SU-DHL-6 (cell line): ENCODE results near the gene SLC16A11.

Experiments used
- H2AFZ ChIP-seq: fragments of 200-600 bp; sonication (generic); 2 replicates; pipeline ENCODE4 v1.6.1; 2014; ENCODE audit warnings: low read depth, mild to moderate bottlenecking, moderate library complexity, mixed read lengths, antibody characterized with exemption, low read length; ENCODE audit not compliant: severe bottlenecking
- H3F3A ChIP-seq: fragments of 200-600 bp; shearing (Covaris generic); 2 replicates; pipeline ENCODE4 v1.6.0; 2016; ENCODE audit warnings: antibody characterized with exemption, mild to moderate bottlenecking; ENCODE audit not compliant: insufficient read depth
- H3K27ac ChIP-seq: fragments of 200-600 bp; sonication (generic); 2 replicates; pipeline ENCODE4 v1.5.1; 2016; ENCODE audit warnings: low read depth, mild to moderate bottlenecking, low read length, moderate library complexity, mixed read lengths
- H3K27me3 ChIP-seq: fragments of 200-600 bp; sonication (generic), shearing (Covaris generic); 2 replicates; pipeline ENCODE4 v1.6.0; 2014; ENCODE audit warnings: mild to moderate bottlenecking, low read length
- H3K36me3 ChIP-seq: fragments of 200-600 bp; sonication (generic); 2 replicates; pipeline ENCODE4 v1.6.1; 2014; ENCODE audit warnings: mild to moderate bottlenecking, low read length, mixed read lengths
- H3K4me2 ChIP-seq: fragments of 300-600, 200-600 bp; shearing (Covaris generic), sonication (generic); 2 replicates; pipeline ENCODE4 v1.6.0; 2014; ENCODE audit warnings: low read length, low read depth, mild to moderate bottlenecking; ENCODE audit not compliant: poor library complexity, severe bottlenecking
- H3K4me3 ChIP-seq: fragments of 200-600 bp; sonication (generic); 2 replicates; pipeline ENCODE4 v1.5.1; 2014; ENCODE audit warnings: antibody characterized with exemption, low read length, mild to moderate bottlenecking, mixed read lengths; ENCODE audit not compliant: insufficient read depth, poor library complexity, severe bottlenecking
- H3K79me2 ChIP-seq: fragments of 200-600 bp; sonication (generic); 2 replicates; pipeline ENCODE4 v1.6.1; 2014; ENCODE audit warnings: mild to moderate bottlenecking, low read length, moderate library complexity; ENCODE audit not compliant: insufficient read depth
- H3K9ac ChIP-seq: fragments of 200-600 bp; sonication (generic); 2 replicates; pipeline ENCODE4 v1.7.0; 2014; ENCODE audit warnings: mild to moderate bottlenecking, low read length
- H3K9me2 ChIP-seq: fragments of 200-600 bp; sonication (generic); replicated peaks from 2 replicates; pipeline ENCODE4 v1.6.1; 2014; ENCODE audit warnings: low read length; ENCODE audit not compliant: insufficient read depth
- H3K9me3 ChIP-seq: fragments of 200-600 bp; sonication (generic); 2 replicates; pipeline ENCODE4 v1.6.1; 2014; ENCODE audit warnings: low read length, mixed read lengths; ENCODE audit not compliant: insufficient read depth
- H4K20me1 ChIP-seq: fragments of 200-600 bp; sonication (generic); 2 replicates; pipeline ENCODE4 v1.6.1; 2014; ENCODE audit warnings: low read depth, mild to moderate bottlenecking, antibody characterized with exemption, low read length, moderate library complexity, mixed read lengths
- CTCF ChIP-seq: fragments of 200-600 bp; sonication (generic); IDR thresholded peaks from one replicate; pipeline ENCODE4 v1.5.1; 2017; ENCODE audit warnings: antibody characterized with exemption, mild to moderate bottlenecking, low read length, moderate library complexity; ENCODE audit not compliant: insufficient read depth, poor library complexity, severe bottlenecking
- EZH2phosphoT487 ChIP-seq: fragments of 200-600 bp; sonication (generic), shearing (Covaris generic); conservative IDR thresholded peaks from 2 replicates; pipeline ENCODE4 v1.6.1; 2018; ENCODE audit warnings: mild to moderate bottlenecking, antibody characterized with exemption, low read length, moderate library complexity, mixed read lengths

The SLC16A11 gene

GRCh38 chr17:7025245-7025644, 18.6 kb downstream of the SLC16A11 start:
- Histone ChIP-seq H3K4me3 (no peak overlapping the region), H3K79me2 (no peaks in the 10 kb centered on the region), H3K27me3 (no peaks in the 10 kb centered on the region), H4K20me1 (no peaks in the 10 kb centered on the region), H3K9me3 (no peaks in the 10 kb centered on the region), H3K36me3 (no peaks in the 10 kb centered on the region), H3K9me2 (no peaks in the 10 kb centered on the region), H3K27ac (no peak overlapping the region), H3K9ac (no peak overlapping the region), H3K4me2 (no peak overlapping the region), H3F3A (no peaks in the 10 kb centered on the region), H2AFZ (no peak overlapping the region)
- TF ChIP-seq EZH2phosphoT487 (no peak), CTCF (no peak)

DNA sequence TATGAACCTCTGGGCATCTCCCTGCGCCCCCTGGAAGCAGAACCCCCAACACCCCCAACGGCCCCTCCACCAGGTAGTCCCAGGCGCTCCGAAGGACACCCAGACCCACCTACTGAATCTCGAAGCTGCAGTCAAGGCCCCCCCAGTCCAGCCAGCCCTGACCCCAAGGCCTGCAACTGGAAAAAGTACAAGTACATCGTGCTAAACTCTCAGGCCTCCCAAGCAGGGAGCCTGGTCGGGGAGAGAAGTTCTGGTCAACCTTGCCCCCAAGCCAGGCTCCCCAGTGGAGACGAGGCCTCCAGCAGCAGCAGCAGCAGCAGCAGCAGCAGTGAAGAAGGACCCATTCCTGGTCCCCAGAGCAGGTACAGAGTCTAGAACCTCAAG, 19.5 kb downstream of the SLC16A11 start:
- Histone ChIP-seq H3K9me3 (no peaks in the 10 kb centered on the region), H3K79me2 (no peaks in the 10 kb centered on the region), H3K27ac (no peak overlapping the region), H3K9me2 (no peaks in the 10 kb centered on the region), H3K36me3 (no peaks in the 10 kb centered on the region), H4K20me1 (no peaks in the 10 kb centered on the region), H3F3A (no peaks in the 10 kb centered on the region), H2AFZ (no peak overlapping the region), H3K9ac (no peak overlapping the region), H3K27me3 (no peaks in the 10 kb centered on the region), H3K4me3 (no peak overlapping the region), H3K4me2 (no peak overlapping the region)
- TF ChIP-seq CTCF = no peak
- no peak for TF ChIP-seq EZH2phosphoT487

GRCh38 chr17:7023576-7024401, 20.1 kb downstream of the SLC16A11 start:
- H3K4me2 ChIP-seq = no peak overlapping the region
- no peaks in the 10 kb centered on the region for H3K79me2 ChIP-seq
- H4K20me1 ChIP-seq = no peaks in the 10 kb centered on the region
- no peak for TF ChIP-seq EZH2phosphoT487
- TF ChIP-seq CTCF = no peak
- no peaks in the 10 kb centered on the region for H3K9me3 ChIP-seq
- no peaks in the 10 kb centered on the region for H3K27me3 ChIP-seq
- no peak overlapping the region for H3K27ac ChIP-seq
- no peaks in the 10 kb centered on the region for H3K9me2 ChIP-seq
- H2AFZ ChIP-seq = no peak overlapping the region
- no peak overlapping the region for H3K9ac ChIP-seq
- H3K36me3 ChIP-seq = no peaks in the 10 kb centered on the region
- no peak overlapping the region for H3K4me3 ChIP-seq
- H3F3A ChIP-seq = no peaks in the 10 kb centered on the region
